ENCODE results near the gene GUSB.
"Not testable (repeated sequence)": the region's sequence is repeated elsewhere in the genome, so short reads cannot be mapped to it uniquely, and the experiment has no call there.

Gene GUSB

GRCh38 chr7:65974876-65975275 is 7.1 kb downstream of the GUSB start:
- DNase-seq: no peak

- DNase-seq: no peak
Observed at GRCh38 chr7:65974191-65974801, 7.7 kb downstream of the GUSB start.

- no peak for DNase-seq
Observed at GRCh38 chr7:65972976-65973375, 9.0 kb downstream of the GUSB start.

GRCh38 chr7:65971021-65971420 is 11.0 kb downstream of the GUSB start:
- no peak for DNase-seq

- no peak for DNase-seq
Observed at GRCh38 chr7:65968256-65969185, 13.5 kb downstream of the GUSB start.

- no peak for DNase-seq
Observed at GRCh38 chr7:65967361-65968155, 14.5 kb downstream of the GUSB start.

GRCh38 chr7:65966146-65966545 is 15.9 kb downstream of the GUSB start:
- DNase-seq: no peak

- DNase-seq: not testable (repeated sequence)
Observed at GRCh38 chr7:65964671-65965070, 17.3 kb downstream of the GUSB start.

- no peak for DNase-seq
Observed at GRCh38 chr7:65962033-65962432, 20.0 kb downstream of the GUSB start.

GRCh38 chr7:65960351-65961074 is 21.5 kb downstream of the GUSB start:
- no peak for DNase-seq

- no peak for DNase-seq
Observed at GRCh38 chr7:65955718-65956117, 26.3 kb downstream of the GUSB start.

GRCh38 chr7:65953890-65954450 is 28.0 kb downstream of the GUSB start:
- no peak for DNase-seq

GRCh38 chr7:65953001-65953720 is 28.9 kb downstream of the GUSB start:
- no peak for DNase-seq

- DNase-seq: no peak
Observed at GRCh38 chr7:65951837-65952578, 30.0 kb downstream of the GUSB start.

- DNase-seq: peak; percentile 10
Observed at GRCh38 chr7:65946904-65947303, 35.1 kb downstream of the GUSB start.

GRCh38 chr7:65945787-65946186 is 36.2 kb downstream of the GUSB start:
- not testable (repeated sequence) for DNase-seq

GRCh38 chr7:65938336-65938895 is 43.6 kb downstream of the GUSB start:
- no peak for DNase-seq

GRCh38 chr7:65937296-65937695 is 44.7 kb downstream of the GUSB start:
- no peak for DNase-seq

GRCh38 chr7:65931685-65932084 is 50.3 kb downstream of the GUSB start:
- no peak for DNase-seq
